Kidney (tissue), 14 donors: ENCODE data around the gene PROB1. TPM values are rescaled to one million over a fixed set of nuclear protein-coding genes. Genes with fewer than 3 reads are reported as not detected.
A peak's percentile ranks its signal among the peaks of the same experiment; 100 is the strongest.

Source experiments
- DNase-seq, 5 donors: peaks; one replicate each; pipeline ENCODE4 v3.0.0-alpha.2; 2013 to 2020
- FAIRE-seq: peaks from 2 replicates; lab custom pipeline; 2012; peaks lifted over from hg19 to GRCh38; lab: Jason Lieb, UNC
- H3K27ac ChIP-seq, 2 donors: one replicate each; pipeline ENCODE4 v1.7.0; 2013; ENCODE audit warnings: low read depth in 2 of 2, low read length in 2 of 2, inconsistent platforms in 1 of 2
- H3K27me3 ChIP-seq: one replicate; pipeline ENCODE4 v1.7.1; 2013; ENCODE audit warnings: low read length, inconsistent platforms; ENCODE audit not compliant: control insufficient read depth, insufficient read depth
- H3K36me3 ChIP-seq, 3 donors: one replicate each; pipeline versions ENCODE4 v1.7.0 to v1.7.1; 2013; ENCODE audit warnings: low read length in 3 of 3, control low read depth in 1 of 3, inconsistent platforms in 1 of 3; ENCODE audit not compliant: insufficient read depth in 3 of 3, control insufficient read depth in 2 of 3
- H3K4me1 ChIP-seq, 3 donors: one replicate each; pipeline versions ENCODE4 v1.7.0 to v1.7.1; 2013; ENCODE audit warnings: low read length in 3 of 3, inconsistent platforms in 1 of 3, low read depth in 1 of 3; ENCODE audit not compliant: control insufficient read depth in 2 of 3, insufficient read depth in 2 of 3
- H3K4me3 ChIP-seq, 3 donors: one replicate each; pipeline versions ENCODE4 v1.7.0 to v1.8.1; 2013; ENCODE audit warnings: low read length in 3 of 3, control low read depth in 1 of 3, inconsistent platforms in 1 of 3
- H3K9ac ChIP-seq, 3 donors: one replicate each; pipeline versions ENCODE4 v1.7.0 to v1.7.1; 2013; ENCODE audit warnings: low read length in 3 of 3, control low read depth in 1 of 3, inconsistent platforms in 1 of 3
- H3K9me3 ChIP-seq, 3 donors: one replicate each; pipeline versions ENCODE4 v1.7.0 to v1.7.1; 2013; ENCODE audit warnings: low read length in 3 of 3, control low read depth in 1 of 3, inconsistent platforms in 1 of 3; ENCODE audit not compliant: control insufficient read depth in 2 of 3, insufficient read depth in 1 of 3
- CTCF ChIP-seq: IDR thresholded peaks from 3 replicates; pipeline ENCODE4 v1.5.1; 2012; ENCODE audit warnings: mild to moderate bottlenecking, moderate library complexity, borderline replicate concordance; ENCODE audit not compliant: insufficient read depth; ENCODE audit errors: extremely low read depth
- intact Hi-C: fragments of 100-400 bp; cut with DNase I; formaldehyde crosslinking; loops from one replicate; pipeline ENCODE4 v1.11.1; 2022
- polyA plus RNA-seq: library from polyadenylated mRNA; stranded (reverse); fragments of 350-450 nt; fragmentation: Illumina TruSeq; extraction: RNeasy Lipid Tissue Mini Kit (QIAGEN cat#74804); gene quantifications from one replicate; pipeline ENCODE4 v1.2.3, GENCODE V29; 2014; ENCODE audit warnings: low read depth, low replicate concordance; ENCODE audit not compliant: insufficient read depth
- total RNA-seq: library from RNA; stranded (reverse); fragmentation: NEBNext Ultra II Directional; extraction: Animal tissue kit (Norgen Biotek cat#: 25700); gene quantifications from one replicate; pipeline ENCODE4 v1.2.1, GENCODE V29; 2021
- donor health status: control.
- donor health status: control.
- donor health status: control.
- donor health status: control.
- donor health status: control.
- donor health status: DM: yes; HTN: yes; CAD: no.
- donor health status: Normal renal cell carcinoma (clear cell type).

PROB1 gene
- total and polyA plus RNA-seq, 2 donors from 2014 or later: 1.5 to 3.8 TPM

- FAIRE-seq: no peak
- no peaks in the 10 kb centered on the region for H3K9me3 ChIP-seq
- no peaks in the 10 kb centered on the region for H3K27me3 ChIP-seq
- H3K27ac ChIP-seq: peak overlapping the region; percentile 57 to 81
- peak overlapping the region in 1 of 3 donors; percentile 21 for H3K9ac ChIP-seq
- TF ChIP-seq CTCF: no peak
- peaks cover 0 to 7% (median 4%) of the 10 kb centered on the region in 3 donors for H3K36me3 ChIP-seq
- H3K4me3 ChIP-seq: no peak overlapping the region
- peaks cover 0 to 43% (median 26%) of the 10 kb centered on the region in 3 donors for H3K4me1 ChIP-seq
- intact Hi-C loops: no loop called here
- DNase-seq: no peak
Measured at GRCh38 chr5:139415221-139415861, 20.4 kb upstream of the PROB1 start.

GRCh38 chr5:139414581-139415130 lies 19.8 kb upstream of the PROB1 start:
- H3K4me1 ChIP-seq: peaks cover 0 to 43% (median 26%) of the 10 kb centered on the region in 3 donors
- no peaks in the 10 kb centered on the region for H3K9me3 ChIP-seq
- FAIRE-seq: no peak
- H3K4me3 ChIP-seq: no peak overlapping the region
- peak overlapping the region; percentile 56 to 81 for H3K27ac ChIP-seq
- TF ChIP-seq CTCF: no peak
- no peak for DNase-seq
- no peaks in the 10 kb centered on the region for H3K27me3 ChIP-seq
- intact Hi-C loops: no loop called here
- peaks cover 0 to 4% (median 4%) of the 10 kb centered on the region in 3 donors for H3K36me3 ChIP-seq
- H3K9ac ChIP-seq: peak overlapping the region in 1 of 3 donors; percentile 3

GRCh38 chr5:139413963-139414362 lies 19.1 kb upstream of the PROB1 start:
- FAIRE-seq (no peak), DNase-seq (no peak)
- Histone ChIP-seq H3K4me1 (peaks cover 0 to 43% (median 26%) of the 10 kb centered on the region in 3 donors), H3K4me3 (no peak overlapping the region), H3K27me3 (no peaks in the 10 kb centered on the region), H3K36me3 (no peaks in the 10 kb centered on the region), H3K9ac (peak overlapping the region in 1 of 3 donors; percentile 3), H3K9me3 (no peaks in the 10 kb centered on the region), H3K27ac (peak overlapping the region in 1 of 2 donors; percentile 81)
- intact Hi-C loops: no loop called here
- TF ChIP-seq CTCF: no peak
